Measurements from ENCODE around the gene CACNA1C. TPM values are rescaled to one million over a fixed set of nuclear protein-coding genes. Genes with fewer than 3 reads are reported as not detected.

CACNA1C gene
- total and polyA plus RNA-seq, 2 donors from 2014 or later, result 1.6 to 17.4 TPM

DNA sequence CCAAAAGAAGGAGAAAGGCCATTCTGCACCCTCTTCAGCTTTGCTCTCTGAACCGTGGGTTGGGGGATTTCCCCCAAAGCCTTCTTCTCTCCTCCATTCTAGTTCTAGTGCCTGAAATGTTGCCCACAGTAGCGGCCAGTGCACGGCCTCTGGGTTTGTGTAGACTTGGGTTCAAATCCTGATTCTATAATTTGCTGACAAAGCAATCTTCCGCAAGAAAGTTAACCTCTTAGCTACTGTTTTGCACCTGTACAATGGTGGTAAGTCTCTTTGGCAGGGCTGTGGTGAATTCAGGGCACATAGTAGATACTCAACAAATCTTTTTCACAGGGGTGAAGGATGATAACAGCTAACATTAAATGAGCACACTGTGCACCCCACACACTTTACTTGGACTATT lies 5.8 kb upstream of the CACNA1C start:
- intact Hi-C loops (cut with DNase I), result no loop called here
- no peaks in the 10 kb centered on the region for H3K9me3 ChIP-seq (ENCODE audit: control insufficient read depth in 2 of 3, insufficient read depth in 1 of 3, low read length in 3 of 3)

DNA sequence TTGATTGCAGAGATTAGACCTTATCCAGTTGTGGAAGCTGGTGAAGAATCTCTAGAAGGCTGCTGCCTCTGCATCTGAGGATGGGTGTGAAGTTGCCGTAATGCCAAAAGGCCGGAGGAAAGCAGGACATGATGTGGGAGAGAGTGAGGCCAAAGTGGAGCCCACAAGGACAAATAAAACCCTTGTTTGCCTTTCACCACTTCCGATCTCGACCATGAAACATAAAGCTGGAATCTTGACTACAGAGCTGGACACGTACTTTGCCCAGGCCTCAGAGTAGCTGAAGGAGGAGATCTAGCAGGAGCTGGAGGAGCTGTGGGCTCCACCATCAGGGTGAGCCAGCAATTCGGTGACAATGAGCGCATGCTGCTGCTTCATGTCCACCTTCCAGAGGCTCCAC lies 5.0 kb upstream of the CACNA1C start:
- FAIRE-seq, result no peak
- H3K36me3 ChIP-seq (ENCODE audit: control insufficient read depth in 2 of 3, insufficient read depth in 3 of 3, low read length in 3 of 3), result no peaks in the 10 kb centered on the region

More for the DNA sequence above, 5.8 kb upstream of the CACNA1C start:
- DNase-seq (no peak), FAIRE-seq (no peak)
- Histone ChIP-seq H3K4me3 (ENCODE audit: low read length in 3 of 3) (no peak overlapping the region), H3K4me1 (ENCODE audit: control insufficient read depth in 2 of 3, insufficient read depth in 2 of 3, low read depth in 1 of 3, low read length in 3 of 3) (peaks cover 0 to 3% (median 0%) of the 10 kb centered on the region in 3 donors), H3K36me3 (ENCODE audit: control insufficient read depth in 2 of 3, insufficient read depth in 3 of 3, low read length in 3 of 3) (no peaks in the 10 kb centered on the region), H3K27me3 (ENCODE audit: control insufficient read depth, insufficient read depth, low read length) (no peaks in the 10 kb centered on the region), H3K27ac (ENCODE audit: low read depth in 2 of 2, low read length in 2 of 2) (no peak overlapping the region), H3K9ac (ENCODE audit: low read length in 3 of 3) (no peak overlapping the region)
- TF ChIP-seq, protein P1, sequence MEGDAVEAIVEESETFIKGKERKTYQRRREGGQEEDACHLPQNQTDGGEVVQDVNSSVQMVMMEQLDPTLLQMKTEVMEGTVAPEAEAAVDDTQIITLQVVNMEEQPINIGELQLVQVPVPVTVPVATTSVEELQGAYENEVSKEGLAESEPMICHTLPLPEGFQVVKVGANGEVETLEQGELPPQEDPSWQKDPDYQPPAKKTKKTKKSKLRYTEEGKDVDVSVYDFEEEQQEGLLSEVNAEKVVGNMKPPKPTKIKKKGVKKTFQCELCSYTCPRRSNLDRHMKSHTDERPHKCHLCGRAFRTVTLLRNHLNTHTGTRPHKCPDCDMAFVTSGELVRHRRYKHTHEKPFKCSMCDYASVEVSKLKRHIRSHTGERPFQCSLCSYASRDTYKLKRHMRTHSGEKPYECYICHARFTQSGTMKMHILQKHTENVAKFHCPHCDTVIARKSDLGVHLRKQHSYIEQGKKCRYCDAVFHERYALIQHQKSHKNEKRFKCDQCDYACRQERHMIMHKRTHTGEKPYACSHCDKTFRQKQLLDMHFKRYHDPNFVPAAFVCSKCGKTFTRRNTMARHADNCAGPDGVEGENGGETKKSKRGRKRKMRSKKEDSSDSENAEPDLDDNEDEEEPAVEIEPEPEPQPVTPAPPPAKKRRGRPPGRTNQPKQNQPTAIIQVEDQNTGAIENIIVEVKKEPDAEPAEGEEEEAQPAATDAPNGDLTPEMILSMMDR (IDR thresholded peaks at IDR 0.05; ENCODE audit: borderline replicate concordance, extremely low read depth, insufficient read depth), result no peak

DNA sequence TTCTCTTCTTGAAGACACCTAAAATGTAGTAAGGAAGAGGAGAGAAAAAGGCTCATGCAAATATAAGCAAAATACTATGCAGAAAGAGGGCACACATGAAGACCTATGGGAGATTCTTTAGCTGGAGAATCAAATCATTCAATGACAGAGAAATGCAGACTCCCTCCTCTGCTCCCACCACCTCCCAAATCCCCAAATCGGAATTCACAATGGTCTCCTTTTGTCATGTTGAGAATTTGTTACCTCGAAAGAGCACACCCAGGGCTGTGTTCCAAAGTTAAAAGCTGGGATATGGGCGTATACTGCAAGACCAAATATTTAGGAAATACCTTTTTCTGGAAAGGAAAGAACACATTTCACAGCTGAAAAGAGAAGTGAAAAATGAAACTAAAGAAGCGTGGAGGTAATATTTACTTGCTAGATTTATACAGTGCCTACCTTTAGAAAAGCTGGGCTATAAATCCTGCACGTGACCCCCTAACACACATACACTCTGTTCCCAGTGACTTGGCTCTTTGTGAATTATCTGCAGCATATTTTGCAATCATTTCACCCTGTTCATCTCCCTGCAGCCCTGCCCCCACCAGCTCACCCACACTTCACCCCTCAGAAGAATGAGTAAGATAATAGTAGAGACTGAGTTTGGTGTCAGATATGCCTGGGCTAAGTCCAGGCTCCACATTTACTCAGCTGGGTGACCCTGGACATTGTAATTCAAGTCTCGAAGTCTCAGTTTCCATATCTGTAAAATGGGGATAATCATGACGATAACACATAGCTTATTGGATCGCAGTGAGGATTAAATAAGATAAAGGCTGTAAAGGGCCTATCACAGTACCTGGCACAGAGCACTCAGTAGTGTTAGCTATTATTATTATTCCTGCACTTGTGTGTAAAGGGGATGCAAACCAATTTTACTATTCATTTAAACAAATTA lies 2.9 kb upstream of the CACNA1C start:
- DNase-seq (no peak), FAIRE-seq (no peak)
- Histone ChIP-seq H3K4me3 (ENCODE audit: low read length in 3 of 3) (no peak overlapping the region), H3K27me3 (ENCODE audit: control insufficient read depth, insufficient read depth, low read length) (no peaks in the 10 kb centered on the region), H3K27ac (ENCODE audit: low read depth in 2 of 2, low read length in 2 of 2) (no peak overlapping the region), H3K4me1 (ENCODE audit: control insufficient read depth in 2 of 3, insufficient read depth in 2 of 3, low read depth in 1 of 3, low read length in 3 of 3) (peaks cover 0 to 5% (median 0%) of the 10 kb centered on the region in 3 donors), H3K36me3 (ENCODE audit: control insufficient read depth in 2 of 3, insufficient read depth in 3 of 3, low read length in 3 of 3) (no peaks in the 10 kb centered on the region), H3K9me3 (ENCODE audit: control insufficient read depth in 2 of 3, insufficient read depth in 1 of 3, low read length in 3 of 3) (no peaks in the 10 kb centered on the region), H3K9ac (ENCODE audit: low read length in 3 of 3) (no peak overlapping the region)
- TF ChIP-seq, protein P1 (IDR thresholded peaks at IDR 0.05; ENCODE audit: borderline replicate concordance, extremely low read depth, insufficient read depth), result no peak
- intact Hi-C loops (cut with DNase I), result loop anchor here (10.0 kb wide), 1 partner anchor 535 kb away; no protein-coding TSS in a partner anchor

More for the DNA sequence above, 5.0 kb upstream of the CACNA1C start:
- intact Hi-C loops (cut with DNase I), result no loop called here
- no peak overlapping the region for H3K9ac ChIP-seq (ENCODE audit: low read length in 3 of 3)
- H3K4me3 ChIP-seq (ENCODE audit: low read length in 3 of 3), result no peak overlapping the region
- no peaks in the 10 kb centered on the region for H3K9me3 ChIP-seq (ENCODE audit: control insufficient read depth in 2 of 3, insufficient read depth in 1 of 3, low read length in 3 of 3)
- no peak for DNase-seq
- H3K27ac ChIP-seq (ENCODE audit: low read depth in 2 of 2, low read length in 2 of 2), result no peak overlapping the region
- no peaks in the 10 kb centered on the region for H3K27me3 ChIP-seq (ENCODE audit: control insufficient read depth, insufficient read depth, low read length)
- TF ChIP-seq, protein P1 (IDR thresholded peaks at IDR 0.05; ENCODE audit: borderline replicate concordance, extremely low read depth, insufficient read depth), result no peak
- H3K4me1 ChIP-seq (ENCODE audit: control insufficient read depth in 2 of 3, insufficient read depth in 2 of 3, low read depth in 1 of 3, low read length in 3 of 3), result peaks cover 0 to 5% (median 0%) of the 10 kb centered on the region in 3 donors
